ENCODE measurements around the gene FRAS1. TPM values are rescaled to one million over a fixed set of nuclear protein-coding genes. Genes with fewer than 3 reads are reported as not detected.

The FRAS1 gene
- total RNA-seq, 1 donor from 2014 or later = 18.9 TPM

DNA sequence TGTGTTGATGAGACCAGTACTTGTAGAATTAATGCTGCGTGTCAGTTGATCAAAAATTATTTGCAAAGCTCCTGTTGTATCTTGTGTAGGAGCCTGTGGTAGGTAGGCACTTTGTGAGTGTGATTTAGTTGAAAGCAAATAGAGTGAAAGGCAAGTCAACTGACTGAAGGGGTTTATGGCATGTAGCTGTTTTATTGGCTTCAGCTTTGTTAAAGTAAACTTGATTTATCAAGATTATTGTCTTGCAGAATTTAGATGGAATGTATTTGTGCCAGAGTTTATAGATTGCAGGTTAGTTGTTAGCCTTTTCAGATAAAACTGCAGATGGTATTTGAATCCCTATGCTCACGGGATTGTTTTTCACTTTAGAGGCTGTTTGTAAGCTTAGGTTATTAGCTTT is 128.0 kb downstream of the FRAS1 start:
- no peak overlapping the region for H3K4me3 Mint-ChIP-seq (ENCODE audit: unreplicated experiment)
- H3K9me3 Mint-ChIP-seq (ENCODE audit: low read depth) = no peaks in the 10 kb centered on the region
- TF ChIP-seq, protein P1, sequence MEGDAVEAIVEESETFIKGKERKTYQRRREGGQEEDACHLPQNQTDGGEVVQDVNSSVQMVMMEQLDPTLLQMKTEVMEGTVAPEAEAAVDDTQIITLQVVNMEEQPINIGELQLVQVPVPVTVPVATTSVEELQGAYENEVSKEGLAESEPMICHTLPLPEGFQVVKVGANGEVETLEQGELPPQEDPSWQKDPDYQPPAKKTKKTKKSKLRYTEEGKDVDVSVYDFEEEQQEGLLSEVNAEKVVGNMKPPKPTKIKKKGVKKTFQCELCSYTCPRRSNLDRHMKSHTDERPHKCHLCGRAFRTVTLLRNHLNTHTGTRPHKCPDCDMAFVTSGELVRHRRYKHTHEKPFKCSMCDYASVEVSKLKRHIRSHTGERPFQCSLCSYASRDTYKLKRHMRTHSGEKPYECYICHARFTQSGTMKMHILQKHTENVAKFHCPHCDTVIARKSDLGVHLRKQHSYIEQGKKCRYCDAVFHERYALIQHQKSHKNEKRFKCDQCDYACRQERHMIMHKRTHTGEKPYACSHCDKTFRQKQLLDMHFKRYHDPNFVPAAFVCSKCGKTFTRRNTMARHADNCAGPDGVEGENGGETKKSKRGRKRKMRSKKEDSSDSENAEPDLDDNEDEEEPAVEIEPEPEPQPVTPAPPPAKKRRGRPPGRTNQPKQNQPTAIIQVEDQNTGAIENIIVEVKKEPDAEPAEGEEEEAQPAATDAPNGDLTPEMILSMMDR (IDR thresholded peaks at IDR 0.05) = no peak
- no peaks in the 10 kb centered on the region for H3K27me3 Mint-ChIP-seq (ENCODE audit: low read depth)
- H3K36me3 Mint-ChIP-seq (ENCODE audit: low read depth) = peaks cover 3% of the 10 kb centered on the region
- DNase-seq (ENCODE audit: low spot score) = no peak
- peak overlapping the region; percentile 18 for H3K27ac Mint-ChIP-seq (ENCODE audit: unreplicated experiment)
- peaks cover 27% of the 10 kb centered on the region for H3K4me1 Mint-ChIP-seq (ENCODE audit: low read depth)

DNA sequence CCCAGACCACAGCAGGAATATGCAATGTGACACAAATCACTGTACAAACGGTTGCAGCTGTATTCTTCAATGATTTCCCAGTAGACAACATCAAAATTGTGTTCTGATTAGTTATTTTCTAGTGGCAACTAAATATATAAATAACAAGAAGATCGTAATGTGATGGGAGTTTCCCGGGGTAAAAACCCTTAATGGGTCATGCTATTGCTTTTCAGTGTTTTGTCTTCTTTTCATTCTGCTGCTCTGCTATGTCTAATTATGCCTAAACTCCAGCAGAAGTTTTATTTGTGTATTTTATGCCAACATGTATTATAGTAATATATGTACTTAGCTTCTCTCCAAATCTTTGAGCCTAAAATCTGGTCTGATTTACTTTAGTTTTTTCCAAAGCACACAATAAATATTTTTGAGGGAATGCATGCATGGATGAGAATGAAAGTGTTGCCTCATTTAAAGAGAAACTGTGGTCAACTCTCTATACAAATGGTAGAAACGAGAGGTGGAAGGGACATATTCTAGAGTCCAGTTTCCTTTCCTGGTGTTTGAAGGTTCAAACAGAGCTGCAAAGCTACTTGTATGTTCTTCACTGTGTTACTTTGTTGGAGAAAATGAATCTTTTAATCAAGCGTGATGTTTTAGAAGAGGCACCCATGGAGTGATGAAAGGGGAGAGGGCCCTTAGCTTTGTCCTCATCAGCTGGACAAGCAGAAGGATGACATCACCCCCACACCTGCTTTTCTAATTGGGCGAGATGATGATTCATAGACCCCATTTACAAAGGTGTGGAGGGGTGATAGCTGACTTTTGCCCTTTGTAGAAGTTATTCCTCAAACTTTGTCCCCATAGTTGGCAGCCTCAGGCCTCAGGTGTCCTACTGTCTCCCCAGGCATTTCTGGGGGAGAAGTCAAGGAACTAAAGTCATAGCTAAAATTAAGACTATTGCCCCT is 129.7 kb downstream of the FRAS1 start:
- TF ChIP-seq, protein P1 (IDR thresholded peaks at IDR 0.05) = no peak
- H3K36me3 Mint-ChIP-seq (ENCODE audit: low read depth) = no peaks in the 10 kb centered on the region
- H3K4me1 Mint-ChIP-seq (ENCODE audit: low read depth) = peaks cover 29% of the 10 kb centered on the region
- H3K27me3 Mint-ChIP-seq (ENCODE audit: low read depth) = no peaks in the 10 kb centered on the region
- H3K27ac Mint-ChIP-seq (ENCODE audit: unreplicated experiment) = no peak overlapping the region
- H3K4me3 Mint-ChIP-seq (ENCODE audit: unreplicated experiment) = no peak overlapping the region
- DNase-seq (ENCODE audit: low spot score) = no peak
- H3K9me3 Mint-ChIP-seq (ENCODE audit: low read depth) = no peaks in the 10 kb centered on the region

DNA sequence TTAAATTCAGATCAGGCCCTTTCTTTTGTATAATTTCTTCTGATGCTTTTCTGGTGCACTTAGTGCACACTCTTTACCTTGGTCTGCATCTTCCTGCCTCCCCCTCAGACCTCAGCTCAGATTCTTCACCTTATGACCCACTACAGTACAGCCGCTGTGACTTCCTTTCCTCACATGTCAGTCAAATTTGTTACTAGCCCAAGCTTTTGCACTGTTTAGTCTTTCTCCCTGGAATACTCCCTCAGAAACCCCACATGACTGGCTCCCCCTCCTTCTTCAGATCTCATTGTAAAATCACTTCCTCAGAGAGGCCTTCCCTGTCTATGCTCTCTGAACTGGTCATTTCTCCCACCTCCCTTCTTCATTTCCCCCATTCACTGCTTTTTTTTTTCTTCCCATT is 132.9 kb downstream of the FRAS1 start:
- no peaks in the 10 kb centered on the region for H3K27me3 Mint-ChIP-seq (ENCODE audit: low read depth)
- no peak overlapping the region for H3K4me3 Mint-ChIP-seq (ENCODE audit: unreplicated experiment)
- TF ChIP-seq, protein P1 (IDR thresholded peaks at IDR 0.05) = no peak
- peaks cover 4% of the 10 kb centered on the region for H3K36me3 Mint-ChIP-seq (ENCODE audit: low read depth)
- peaks cover 18% of the 10 kb centered on the region for H3K9me3 Mint-ChIP-seq (ENCODE audit: low read depth)
- peaks cover 23% of the 10 kb centered on the region for H3K4me1 Mint-ChIP-seq (ENCODE audit: low read depth)
- H3K27ac Mint-ChIP-seq (ENCODE audit: unreplicated experiment) = no peak overlapping the region
- DNase-seq (ENCODE audit: low spot score) = no peak

DNA sequence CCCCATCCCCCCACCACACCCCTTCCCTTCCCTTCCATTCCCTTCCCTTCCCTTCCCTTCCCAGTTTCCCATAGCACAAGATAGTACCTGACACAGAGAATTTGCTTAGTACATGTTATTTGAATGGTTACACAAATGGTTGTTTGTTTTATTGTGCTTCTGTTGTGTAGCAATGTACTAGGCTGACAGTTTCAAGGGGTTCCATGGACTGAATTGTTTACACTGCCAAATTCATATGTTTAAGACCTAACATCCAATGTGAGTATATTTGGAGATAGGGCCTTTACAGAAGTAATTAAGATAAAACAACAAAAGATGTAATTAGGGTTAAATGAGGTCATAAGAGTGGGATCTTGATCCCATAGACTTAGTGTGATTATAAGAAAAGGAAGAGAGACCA is 133.5 kb downstream of the FRAS1 start:
- H3K9me3 Mint-ChIP-seq (ENCODE audit: low read depth) = peaks cover 18% of the 10 kb centered on the region
- H3K4me1 Mint-ChIP-seq (ENCODE audit: low read depth) = peaks cover 18% of the 10 kb centered on the region
- no peak for DNase-seq (ENCODE audit: low spot score)
- TF ChIP-seq, protein P1 (IDR thresholded peaks at IDR 0.05) = no peak
- no peak overlapping the region for H3K27ac Mint-ChIP-seq (ENCODE audit: unreplicated experiment)
- no peak overlapping the region for H3K4me3 Mint-ChIP-seq (ENCODE audit: unreplicated experiment)
- peaks cover 4% of the 10 kb centered on the region for H3K36me3 Mint-ChIP-seq (ENCODE audit: low read depth)
- H3K27me3 Mint-ChIP-seq (ENCODE audit: low read depth) = no peaks in the 10 kb centered on the region

DNA sequence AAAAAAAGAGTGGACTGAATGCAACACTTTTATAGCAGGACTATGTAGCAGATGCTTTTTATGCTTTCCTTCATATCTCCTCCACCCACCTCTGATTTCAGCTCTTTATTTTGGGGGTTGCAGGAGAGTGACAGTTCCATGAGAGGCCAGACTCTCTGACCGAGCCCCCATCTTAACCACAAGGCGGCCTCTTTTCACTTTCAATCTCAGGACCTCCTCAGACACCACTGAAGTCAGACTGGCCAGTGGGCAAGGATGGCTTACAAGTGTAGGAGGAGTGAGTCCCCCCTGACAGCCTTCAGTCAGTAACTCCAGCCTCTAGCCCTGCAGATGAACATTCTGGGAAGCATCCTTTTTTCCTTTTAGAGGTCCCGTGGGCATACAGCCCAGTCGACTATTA is 140.8 kb downstream of the FRAS1 start:
- Mint-ChIP-seq H3K9me3 (ENCODE audit: low read depth) (peaks cover 11% of the 10 kb centered on the region), H3K27me3 (ENCODE audit: low read depth) (no peaks in the 10 kb centered on the region), H3K4me1 (ENCODE audit: low read depth) (peaks cover 6% of the 10 kb centered on the region), H3K27ac (ENCODE audit: unreplicated experiment) (no peak overlapping the region), H3K4me3 (ENCODE audit: unreplicated experiment) (no peak overlapping the region), H3K36me3 (ENCODE audit: low read depth) (peaks cover 2% of the 10 kb centered on the region)
- TF ChIP-seq, protein P1 (IDR thresholded peaks at IDR 0.05) = no peak
- no peak for DNase-seq (ENCODE audit: low spot score)
